ENCODE results near the gene HNRNPA3. TPM values are rescaled to one million over a fixed set of nuclear protein-coding genes. Genes with fewer than 3 reads are reported as not detected.

The HNRNPA3 gene
- total and polyA plus RNA-seq, 10 of the 15 experiments (the other 5 are each of a cell fraction or from before 2014, with no cell fraction given) = 40.4 to 343 (median 206) TPM

GRCh38 chr2:177164584-177165052 is 48.0 kb upstream of the HNRNPA3 start:
- ChIA-PET CTCF (interaction anchor here (0.6 to 7.4 kb wide), 80 partner anchors 8 to 610 kb away, joined by 3 to 213 read pairs (median 5); partner anchors contain the start of genes HNRNPA3 and NFE2L2), SMC1A (ENCODE audit: uncharacterized antibody, unreplicated experiment) (interaction anchor here (0.5 to 7.1 kb wide), 57 partner anchors 9 to 1163 kb away, joined by 3 to 140 read pairs (median 6); partner anchors contain the start of genes AGPS, HNRNPA3, LNPK and NFE2L2), POLR2A (interaction anchor here (0.6 to 3.8 kb wide), 13 partner anchors 29 to 503 kb away, joined by 3 to 74 read pairs (median 4); partner anchors contain the start of genes HNRNPA3 and NFE2L2), RAD21 (ENCODE audit: unreplicated experiment) (interaction anchor here (0.7 to 4.7 kb wide), 42 partner anchors 9 to 563 kb away, joined by 3 to 166 read pairs (median 6); partner anchors contain the start of genes HNRNPA3 and NFE2L2)
- H3K79me2 ChIP-seq (ENCODE audit: control insufficient read depth, insufficient read depth, low read length) = no peaks in the 10 kb centered on the region; the same call in 1 of the 2 replicates
- peak overlapping the region; percentile 86 for H3K9ac ChIP-seq (ENCODE audit: control insufficient read depth, insufficient read depth, low read length)
- intact Hi-C loops (cut with micrococcal nuclease; ENCODE audit: unreplicated experiment) = loop anchor here (1.0 to 10.0 kb wide), 7 partner anchors 99 to 1037 kb away; partner anchors contain the start of gene HOXD8
- no peaks in the 10 kb centered on the region for H4K20me1 ChIP-seq (ENCODE audit: control insufficient read depth, insufficient read depth)
- H3K4me1 ChIP-seq (ENCODE audit: control insufficient read depth, insufficient read depth, low read length) = peaks cover 16% of the 10 kb centered on the region
- ATAC-seq = peak; percentile 64
- FAIRE-seq = no peak
- peak; percentile 56 for DNase-seq (ENCODE audit: low read depth, low spot score)
- H3K27me3 ChIP-seq (replicated peaks in 1 of 2; ENCODE audit: control insufficient read depth in 2 of 2, insufficient read depth in 2 of 2, low read length in 1 of 2) = no peaks in the 10 kb centered on the region
- BruUV-seq (replicated peaks) = no TSS peak
- H2AFZ ChIP-seq (ENCODE audit: control insufficient read depth, low read depth, low read length) = peak overlapping the region; percentile 99
- 0% methylated on average over 13 of the region's 13 CpGs for WGBS (ENCODE audit: insufficient coverage, insufficient replicate concordance, low lambda C conversion rate, missing lambda C conversion rate)
- in situ Hi-C loops (cut with MboI) = loop anchor here (5.0 to 10.0 kb wide), 4 partner anchors 48 to 560 kb away; partner anchors contain the start of gene HNRNPA3
- no peaks in the 10 kb centered on the region for H3K9me3 ChIP-seq (replicated peaks; ENCODE audit: control insufficient read depth, insufficient read depth, low read length)
- peak overlapping the region; percentile 97 for H3K27ac ChIP-seq (ENCODE audit: control insufficient read depth, insufficient read depth)
- peak overlapping the region; percentile 63 for H3K4me3 ChIP-seq
- H3K4me2 ChIP-seq (ENCODE audit: control insufficient read depth, insufficient read depth) = peak overlapping the region; percentile 100
- no peaks in the 10 kb centered on the region for H3K36me3 ChIP-seq (ENCODE audit: control insufficient read depth in 2 of 2, insufficient read depth in 2 of 2, low read length in 1 of 2)
- TF ChIP-seq ZBED1 (IDR thresholded peaks at IDR 0.05; ENCODE audit: borderline replicate concordance) (0 out of 2 replicates have a peak, but pooled peaks have one; percentile 26), BCL11A (IDR thresholded peaks at IDR 0.05; ENCODE audit: low read depth, low read length) (peak; percentile 53), CREB1 (IDR thresholded peaks at IDR 0.05; ENCODE audit: low read depth) (peak; percentile 86), SP1 (IDR thresholded peaks at IDR 0.05; ENCODE audit: low read depth, low read length) (peak; percentile 48), ASH2L (IDR thresholded peaks at IDR 0.05; ENCODE audit: borderline replicate concordance, low read depth) (no peak), PKNOX1 (IDR thresholded peaks at IDR 0.05) (peak; percentile 76), JUNB (IDR thresholded peaks at IDR 0.05) (peak; percentile 65), TARDBP (IDR thresholded peaks at IDR 0.05; ENCODE audit: borderline replicate concordance) (0 out of 2 replicates have a peak, but pooled peaks have one; percentile 39), HSF1 (IDR thresholded peaks at IDR 0.05; ENCODE audit: low read depth, low read length) (no peak), RELB (IDR thresholded peaks at IDR 0.05; ENCODE audit: low read depth) (peak; percentile 35; the same call in 1 of the 2 replicates), SMC3 (IDR thresholded peaks at IDR 0.05; ENCODE audit: borderline replicate concordance, low read length) (peak; percentile 99), IKZF2 (IDR thresholded peaks at IDR 0.05) (peak in 1 of 2 experiments; percentile 10; a peak in 2 of 4 replicates), ATF7 (IDR thresholded peaks at IDR 0.05; ENCODE audit: low read depth) (peak; percentile 99), SMARCA5 (IDR thresholded peaks at IDR 0.05) (peak; percentile 88), EP300 (IDR thresholded peaks at IDR 0.05; ENCODE audit: borderline replicate concordance in 1 of 2, control insufficient read depth in 1 of 2, low read depth in 2 of 2, low read length in 2 of 2) (no peak; a peak in 1 of 4 replicates), RAD21 (IDR thresholded peaks at IDR 0.05; ENCODE audit: insufficient read depth, low read depth, low read length) (peak; percentile 99), CREM (IDR thresholded peaks at IDR 0.05; ENCODE audit: low read depth) (peak; percentile 89), POU2F2 (IDR thresholded peaks at IDR 0.05; ENCODE audit: borderline replicate concordance, low read depth, low read length) (peak; percentile 84; the same call in 2 of the 3 replicates), ATF2 (IDR thresholded peaks at IDR 0.05; ENCODE audit: low read length) (peak; percentile 99)
